Small intestine (tissue), 7 donors: Measurements from ENCODE around the gene MAP10. TPM values are rescaled to one million over a fixed set of nuclear protein-coding genes. Genes with fewer than 3 reads are reported as not detected.

ENCODE experiments used
- DNase-seq, 2 donors: peaks; one replicate each; pipeline versions ENCODE4 v3.0.0 to v3.0.0-alpha.2; 2013
- FAIRE-seq: peaks from 2 replicates; lab custom pipeline; 2012; peaks lifted over from hg19 to GRCh38; lab: Jason Lieb, UNC
- H3K27ac ChIP-seq, 3 donors: one replicate each; pipeline ENCODE4 v1.5.1; 2013; ENCODE audit warnings: low read length in 2 of 3, mild to moderate bottlenecking in 2 of 3, control low read depth in 1 of 3, inconsistent platforms in 1 of 3, low read depth in 1 of 3, moderate library complexity in 1 of 3
- H3K27me3 ChIP-seq, 3 donors: one replicate each; pipeline ENCODE4 v1.6.1; 2013; ENCODE audit warnings: low read length in 3 of 3, inconsistent platforms in 1 of 3; ENCODE audit not compliant: control insufficient read depth in 3 of 3, insufficient read depth in 3 of 3
- H3K36me3 ChIP-seq, 3 donors: one replicate each; pipeline ENCODE4 v1.6.1; 2013; ENCODE audit warnings: low read length in 3 of 3, inconsistent platforms in 1 of 3, low read depth in 1 of 3, mild to moderate bottlenecking in 1 of 3, moderate library complexity in 1 of 3; ENCODE audit not compliant: control insufficient read depth in 3 of 3, insufficient read depth in 2 of 3
- H3K4me1 ChIP-seq, 3 donors: one replicate each; pipeline ENCODE4 v1.6.1; 2013; ENCODE audit warnings: low read length in 2 of 3, inconsistent platforms in 1 of 3, low read depth in 1 of 3, mild to moderate bottlenecking in 1 of 3, moderate library complexity in 1 of 3; ENCODE audit not compliant: control insufficient read depth in 3 of 3, insufficient read depth in 2 of 3
- H3K4me3 ChIP-seq, 3 donors: one replicate each; pipeline ENCODE4 v1.5.1; 2013; ENCODE audit warnings: low read length in 3 of 3, control low read depth in 1 of 3, inconsistent platforms in 1 of 3, low read depth in 1 of 3, mild to moderate bottlenecking in 1 of 3, moderate library complexity in 1 of 3
- H3K9me3 ChIP-seq, 2 donors: one replicate each; pipeline ENCODE4 v1.6.1; 2013; ENCODE audit warnings: low read depth in 1 of 2, low read length in 1 of 2; ENCODE audit not compliant: control insufficient read depth in 2 of 2, insufficient read depth in 1 of 2
- WGBS, 3 donors: extraction: QIAGEN DNeasy Blood & Tissue Kit; methylation state at CpG; one replicate each; pipeline ENCODE4 v1.1.7; 2013; 5-methylcytosine and 5-hydroxymethylcytosine counted together
- polyA plus RNA-seq, 4 donors: library from polyadenylated mRNA; stranded (reverse) in 3 of 4; unstranded in 1 of 4; fragments of 200-250 nt in 3 of 4; fragments of 120-200 nt in 1 of 4; gene quantifications; one replicate each; pipeline versions ENCODE4 v1.2.1 to v1.2.3, GENCODE V29; 2013
- donor health status: healthy with polysubstance abuse.
- donor health status: control.
- donor health status: control.
- donor health status: Bipolar disorder and iron deficiency.
- donor health status: healthy.

MAP10 gene
- polyA plus RNA-seq, 4 donors = 0.27 to 4.0 (median 1.5) TPM

GRCh38 chr1:232851532-232851931 is 46.3 kb downstream of the MAP10 start:
- H3K27me3 ChIP-seq = no peaks in the 10 kb centered on the region
- DNase-seq (no peak), FAIRE-seq (no peak)
- no peaks in the 10 kb centered on the region for H3K36me3 ChIP-seq
- H3K9me3 ChIP-seq = no peaks in the 10 kb centered on the region
- 65 to 67% (median 66%) methylated on average over 5 of the region's 5 CpGs for WGBS, 3 donors
- no peak overlapping the region for H3K4me3 ChIP-seq
- H3K4me1 ChIP-seq = no peaks in the 10 kb centered on the region
- H3K27ac ChIP-seq = no peak overlapping the region

- Histone ChIP-seq H3K27ac (no peak overlapping the region), H3K36me3 (no peaks in the 10 kb centered on the region), H3K27me3 (no peaks in the 10 kb centered on the region), H3K4me3 (no peak overlapping the region), H3K4me1 (no peaks in the 10 kb centered on the region), H3K9me3 (no peaks in the 10 kb centered on the region)
- WGBS, 3 donors = 63 to 75% (median 66%) methylated on average over 7 of the region's 7 CpGs
- FAIRE-seq (no peak), DNase-seq (no peak)
Measured at GRCh38 chr1:232853994-232854797, 49.0 kb downstream of the MAP10 start.

GRCh38 chr1:232854798-232855159 is 49.6 kb downstream of the MAP10 start:
- Histone ChIP-seq H3K36me3 (no peaks in the 10 kb centered on the region), H3K27ac (no peak overlapping the region), H3K27me3 (no peaks in the 10 kb centered on the region), H3K4me1 (no peaks in the 10 kb centered on the region), H3K4me3 (no peak overlapping the region), H3K9me3 (no peaks in the 10 kb centered on the region)
- WGBS, 3 donors = 87 to 95% (median 94%) methylated on average over 2 of the region's 2 CpGs
- DNase-seq (no peak), FAIRE-seq (no peak)

- Histone ChIP-seq H3K36me3 (no peaks in the 10 kb centered on the region), H3K4me1 (no peaks in the 10 kb centered on the region), H3K27ac (no peak overlapping the region), H3K9me3 (no peaks in the 10 kb centered on the region), H3K4me3 (no peak overlapping the region), H3K27me3 (no peaks in the 10 kb centered on the region)
- DNase-seq (no peak), FAIRE-seq (no peak)
- 55 to 84% (median 69%) methylated on average over 3 of the region's 3 CpGs for WGBS, 3 donors
Measured at GRCh38 chr1:232856541-232856940, 51.3 kb downstream of the MAP10 start.

Other genes with a start within 250 kb of the MAP10 start
- gene SIPA1L2, start 175.3 kb upstream of the MAP10 start, polyA plus RNA-seq = 10 to 100 TPM in 2 of 4 donors, 1 to 10 TPM in 2; 4.1 to 10.6 (median 7.4) TPM
- 10 to 100 TPM; 48.5 to 65.6 (median 58.1) TPM for gene NTPCR, start 145.2 kb downstream of the MAP10 start, polyA plus RNA-seq